ENCODE data around the gene PARP11. TPM values are rescaled to one million over a fixed set of nuclear protein-coding genes. Genes with fewer than 3 reads are reported as not detected.

The PARP11 gene
- total and polyA plus RNA-seq, 3 experiments from 2014 or later = 9.3 to 14.8 (median 12.4) TPM

DNA sequence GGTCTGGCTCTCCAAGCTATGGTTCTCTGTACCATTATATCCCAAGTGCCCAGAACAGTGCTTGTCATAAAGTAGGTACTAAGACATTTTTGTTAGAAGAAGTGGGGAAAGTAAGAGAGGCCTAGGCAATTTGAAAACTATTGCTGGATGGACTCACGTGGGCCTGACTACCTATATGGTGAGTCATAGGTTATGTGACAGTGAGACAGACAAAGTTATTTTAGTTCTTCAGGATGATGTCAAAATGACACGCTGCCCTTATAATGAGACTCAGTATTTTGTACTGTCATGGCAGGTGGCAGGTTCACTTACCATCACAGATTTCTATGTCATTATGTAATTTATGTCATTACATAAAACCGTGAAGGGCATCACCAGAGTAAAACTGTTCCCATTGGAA is 53.1 kb downstream of the PARP11 start:
- no peaks in the 10 kb centered on the region for H3K4me1 Mint-ChIP-seq
- H3K9me3 ChIP-seq (ENCODE audit: low read length) = no peaks in the 10 kb centered on the region
- H3K27me3 Mint-ChIP-seq = no peaks in the 10 kb centered on the region
- H3K4me3 ChIP-seq (ENCODE audit: low read length) = no peak overlapping the region
- no peak overlapping the region for H3K27ac ChIP-seq (ENCODE audit: low read depth, low read length)
- no peaks in the 10 kb centered on the region for H3K9me3 Mint-ChIP-seq
- ChIA-PET POLR2A (no interaction called here), CTCF (interaction anchor here (1.0 to 1.4 kb wide), 2 partner anchors 16 to 520 kb away, joined by 3 read pairs; no protein-coding TSS in a partner anchor)
- no peaks in the 10 kb centered on the region for H3K27me3 ChIP-seq (ENCODE audit: insufficient read depth, low read length, poor library complexity, severe bottlenecking)
- H3K36me3 Mint-ChIP-seq = peaks cover 3 to 48% (median 12%) of the 10 kb centered on the region in 3 donors
- no peak overlapping the region for H3K27ac Mint-ChIP-seq
- DNase-seq = no peak
- no peak overlapping the region for H3K4me3 Mint-ChIP-seq
- H3K4me1 ChIP-seq (ENCODE audit: insufficient read depth, low read length) = no peaks in the 10 kb centered on the region
- H3K36me3 ChIP-seq (ENCODE audit: insufficient read depth, low read length) = peaks cover 7% of the 10 kb centered on the region

DNA sequence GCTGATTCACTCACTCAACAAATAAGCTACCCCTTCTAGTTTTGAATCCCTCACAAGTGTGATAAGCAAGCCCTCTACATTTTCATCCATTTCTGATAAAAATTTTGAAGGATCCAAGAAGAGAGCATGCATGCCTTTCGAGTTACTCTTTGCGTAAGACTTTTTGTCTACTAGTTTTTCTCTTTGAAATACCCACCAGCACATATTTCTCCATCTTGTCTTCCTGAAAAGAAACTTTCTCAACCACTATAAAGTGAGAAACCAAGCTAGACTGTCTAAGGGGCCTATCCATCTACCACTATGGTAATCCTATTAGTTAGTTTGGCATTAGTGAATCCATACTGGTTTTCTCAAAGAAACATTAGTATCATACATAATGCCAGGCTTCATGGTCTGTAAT is 56.9 kb downstream of the PARP11 start:
- Mint-ChIP-seq H3K27ac (peak overlapping the region in 2 of 8 donors; percentile 3 to 19), H3K4me3 (no peak overlapping the region), H3K36me3 (peaks cover 3 to 50% (median 20%) of the 10 kb centered on the region in 3 donors), H3K4me1 (no peaks in the 10 kb centered on the region), H3K9me3 (no peaks in the 10 kb centered on the region), H3K27me3 (no peaks in the 10 kb centered on the region)
- Histone ChIP-seq H3K4me1 (ENCODE audit: insufficient read depth, low read length) (no peaks in the 10 kb centered on the region), H3K9me3 (ENCODE audit: low read length) (no peaks in the 10 kb centered on the region), H3K36me3 (ENCODE audit: insufficient read depth, low read length) (peaks cover 11% of the 10 kb centered on the region), H3K4me3 (ENCODE audit: low read length) (no peak overlapping the region), H3K27ac (ENCODE audit: low read depth, low read length) (no peak overlapping the region), H3K27me3 (ENCODE audit: insufficient read depth, low read length, poor library complexity, severe bottlenecking) (no peaks in the 10 kb centered on the region)
- CTCF ChIA-PET = interaction anchor here (1.7 kb wide), 1 partner anchor 12 kb away, joined by 4 read pairs; no protein-coding TSS in a partner anchor
- POLR2A ChIA-PET = no interaction called here
- no peak for DNase-seq

DNA sequence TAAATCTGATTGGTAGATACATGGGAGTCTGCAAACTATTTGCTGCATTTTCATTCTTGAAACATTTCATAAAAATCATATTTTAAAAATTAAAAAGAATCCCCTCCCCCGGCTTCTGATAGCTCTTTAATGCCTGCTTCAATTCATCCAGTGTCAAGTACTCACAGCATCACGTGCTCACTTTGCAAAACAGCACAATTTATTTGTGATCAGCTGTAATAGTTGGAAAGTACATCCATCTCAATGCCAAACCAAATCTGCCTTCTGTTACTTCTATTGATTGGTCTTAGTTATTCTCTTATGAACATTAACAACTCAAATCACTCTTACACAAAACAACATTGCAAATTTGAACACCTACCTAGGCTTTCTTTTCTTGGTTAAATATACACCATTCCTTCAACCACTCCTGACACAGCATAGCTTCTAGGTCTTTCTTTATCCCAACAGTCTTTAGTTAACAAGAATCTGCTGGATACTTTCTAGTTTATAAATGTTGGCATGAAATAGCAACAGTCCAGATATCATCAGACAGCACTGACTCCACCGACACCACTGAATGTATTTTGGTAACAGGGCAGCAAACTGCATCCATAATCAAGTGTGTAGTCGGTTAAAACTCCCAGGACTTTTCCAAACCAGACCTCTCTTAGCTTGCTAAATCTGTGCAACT is 58.0 kb downstream of the PARP11 start:
- H3K4me3 ChIP-seq (ENCODE audit: low read length) = no peak overlapping the region
- ChIA-PET POLR2A (no interaction called here), CTCF (no interaction called here)
- Mint-ChIP-seq H3K27me3 (no peaks in the 10 kb centered on the region), H3K27ac (peak overlapping the region in 1 of 8 donors; percentile 37), H3K9me3 (no peaks in the 10 kb centered on the region), H3K36me3 (peaks cover 0 to 49% (median 27%) of the 10 kb centered on the region in 3 donors), H3K4me3 (no peak overlapping the region), H3K4me1 (no peaks in the 10 kb centered on the region)
- H3K36me3 ChIP-seq (ENCODE audit: insufficient read depth, low read length) = peaks cover 8% of the 10 kb centered on the region
- H3K4me1 ChIP-seq (ENCODE audit: insufficient read depth, low read length) = no peaks in the 10 kb centered on the region
- no peak overlapping the region for H3K27ac ChIP-seq (ENCODE audit: low read depth, low read length)
- H3K9me3 ChIP-seq (ENCODE audit: low read length) = no peaks in the 10 kb centered on the region
- no peaks in the 10 kb centered on the region for H3K27me3 ChIP-seq (ENCODE audit: insufficient read depth, low read length, poor library complexity, severe bottlenecking)
- no peak for DNase-seq

DNA sequence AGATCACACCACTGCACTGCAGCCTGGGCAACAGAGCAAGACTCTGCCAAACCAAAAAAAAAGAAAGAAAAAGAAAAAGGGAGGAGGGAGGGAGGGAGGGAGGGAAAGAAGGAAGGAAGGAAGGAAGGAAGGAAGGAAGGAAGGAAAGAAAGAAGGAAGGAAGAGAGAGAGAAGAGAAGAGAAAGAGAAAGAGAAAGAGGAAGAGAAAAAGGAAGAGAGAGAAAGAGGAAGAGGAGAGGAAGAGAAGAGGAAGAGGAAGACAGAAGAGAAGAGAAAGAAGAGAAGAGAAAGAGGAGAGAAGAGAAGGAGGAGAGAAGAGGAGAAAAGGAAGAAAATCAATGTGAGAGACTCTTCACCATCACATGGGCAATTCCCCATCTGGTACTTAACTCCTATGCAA is 62.7 kb downstream of the PARP11 start:
- ChIA-PET POLR2A (no interaction called here), CTCF (interaction anchor here (10.0 kb wide), 1 partner anchor 511 kb away, joined by 120 read pairs; no protein-coding TSS in a partner anchor)
- Mint-ChIP-seq H3K4me1 (no peaks in the 10 kb centered on the region), H3K4me3 (no peak overlapping the region), H3K27ac (peak overlapping the region in 5 of 8 donors; percentile 12 to 58 (median 26)), H3K27me3 (peaks cover 0 to 1% of the 10 kb centered on the region in 2 donors), H3K9me3 (no peaks in the 10 kb centered on the region), H3K36me3 (peaks cover 0 to 75% (median 31%) of the 10 kb centered on the region in 3 donors)
- Histone ChIP-seq H3K27me3 (ENCODE audit: insufficient read depth, low read length, poor library complexity, severe bottlenecking) (no peaks in the 10 kb centered on the region), H3K4me3 (ENCODE audit: low read length) (no peak overlapping the region), H3K27ac (ENCODE audit: low read depth, low read length) (no peak overlapping the region), H3K4me1 (ENCODE audit: insufficient read depth, low read length) (no peaks in the 10 kb centered on the region), H3K9me3 (ENCODE audit: low read length) (no peaks in the 10 kb centered on the region), H3K36me3 (ENCODE audit: insufficient read depth, low read length) (peaks cover 4% of the 10 kb centered on the region)
- DNase-seq = no peak

DNA sequence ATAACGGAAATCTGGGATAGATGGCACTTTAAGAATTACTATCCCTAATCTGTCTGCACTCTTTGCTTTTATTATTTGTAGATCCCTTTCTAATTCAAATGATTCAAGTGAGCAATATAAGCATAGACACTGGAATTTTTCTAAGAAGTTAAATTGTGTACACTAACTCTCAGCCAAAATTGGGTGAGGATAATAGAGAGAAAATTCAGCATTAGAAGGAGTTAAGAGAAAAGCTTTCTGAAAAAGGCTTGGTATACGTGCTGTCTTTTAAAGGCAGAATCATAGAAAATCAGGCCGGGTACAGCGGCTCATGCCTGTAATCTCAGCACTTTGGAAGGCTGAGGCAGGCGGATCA is 63.2 kb downstream of the PARP11 start:
- H3K27me3 Mint-ChIP-seq = peaks cover 0 to 1% of the 10 kb centered on the region in 2 donors
- CTCF ChIA-PET = interaction anchor here (10.0 kb wide), 1 partner anchor 510 kb away, joined by 120 read pairs; no protein-coding TSS in a partner anchor
- H3K27ac ChIP-seq (ENCODE audit: low read depth, low read length) = no peak overlapping the region
- H3K4me3 ChIP-seq (ENCODE audit: low read length) = no peak overlapping the region
- peaks cover 4% of the 10 kb centered on the region for H3K36me3 ChIP-seq (ENCODE audit: insufficient read depth, low read length)
- peaks cover 0 to 73% (median 28%) of the 10 kb centered on the region in 3 donors for H3K36me3 Mint-ChIP-seq
- H3K27ac Mint-ChIP-seq = peak overlapping the region in 2 of 8 donors; percentile 9 to 26
- no peaks in the 10 kb centered on the region for H3K9me3 ChIP-seq (ENCODE audit: low read length)
- no peaks in the 10 kb centered on the region for H3K27me3 ChIP-seq (ENCODE audit: insufficient read depth, low read length, poor library complexity, severe bottlenecking)
- no peak for DNase-seq
- no peaks in the 10 kb centered on the region for H3K9me3 Mint-ChIP-seq
- no peak overlapping the region for H3K4me3 Mint-ChIP-seq
- no peaks in the 10 kb centered on the region for H3K4me1 Mint-ChIP-seq
- H3K4me1 ChIP-seq (ENCODE audit: insufficient read depth, low read length) = no peaks in the 10 kb centered on the region
- POLR2A ChIA-PET = no interaction called here

DNA sequence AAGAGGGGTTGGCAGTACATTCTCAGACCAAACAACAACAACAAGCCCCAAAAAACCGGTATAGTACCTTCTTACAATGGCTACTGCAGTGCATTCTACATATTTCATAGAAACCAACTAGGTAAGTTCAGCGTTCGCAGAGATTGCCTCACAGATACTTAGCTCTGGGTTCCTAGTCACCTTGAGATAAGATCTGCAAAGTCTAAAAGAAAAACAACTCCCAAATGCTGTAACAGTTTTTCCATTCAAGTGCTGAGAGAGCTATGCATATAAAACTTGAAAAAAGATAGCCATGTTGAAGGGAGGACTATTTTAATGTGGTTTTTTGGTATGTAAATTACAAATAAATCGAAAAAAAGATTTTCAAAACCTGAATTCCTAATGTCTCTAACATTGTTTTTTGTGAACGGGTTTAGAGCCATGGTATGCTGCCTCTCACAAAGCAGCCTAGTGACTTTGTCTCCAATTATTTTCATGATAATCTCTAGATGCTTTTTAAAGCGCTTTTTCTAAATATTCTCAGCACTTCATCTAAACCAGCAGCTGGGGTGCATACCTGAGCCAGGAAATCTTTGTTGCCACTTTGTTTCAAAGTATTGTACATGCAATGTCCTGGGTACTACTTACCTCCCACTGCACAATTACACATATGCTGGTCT is 63.7 kb downstream of the PARP11 start:
- no peaks in the 10 kb centered on the region for H3K4me1 ChIP-seq (ENCODE audit: insufficient read depth, low read length)
- no peaks in the 10 kb centered on the region for H3K9me3 Mint-ChIP-seq
- no peak for DNase-seq
- H3K36me3 Mint-ChIP-seq = peaks cover 0 to 73% (median 28%) of the 10 kb centered on the region in 3 donors
- no peak overlapping the region for H3K27ac ChIP-seq (ENCODE audit: low read depth, low read length)
- no peak overlapping the region for H3K4me3 ChIP-seq (ENCODE audit: low read length)
- peaks cover 3% of the 10 kb centered on the region for H3K36me3 ChIP-seq (ENCODE audit: insufficient read depth, low read length)
- no peaks in the 10 kb centered on the region for H3K27me3 ChIP-seq (ENCODE audit: insufficient read depth, low read length, poor library complexity, severe bottlenecking)
- peaks cover 0 to 1% of the 10 kb centered on the region in 2 donors for H3K27me3 Mint-ChIP-seq
- peak overlapping the region in 1 of 8 donors; percentile 9 for H3K27ac Mint-ChIP-seq
- ChIA-PET CTCF (interaction anchor here (10.0 kb wide), 1 partner anchor 510 kb away, joined by 120 read pairs; no protein-coding TSS in a partner anchor), POLR2A (no interaction called here)
- H3K9me3 ChIP-seq (ENCODE audit: low read length) = no peaks in the 10 kb centered on the region
- H3K4me1 Mint-ChIP-seq = no peaks in the 10 kb centered on the region
- H3K4me3 Mint-ChIP-seq = no peak overlapping the region

DNA sequence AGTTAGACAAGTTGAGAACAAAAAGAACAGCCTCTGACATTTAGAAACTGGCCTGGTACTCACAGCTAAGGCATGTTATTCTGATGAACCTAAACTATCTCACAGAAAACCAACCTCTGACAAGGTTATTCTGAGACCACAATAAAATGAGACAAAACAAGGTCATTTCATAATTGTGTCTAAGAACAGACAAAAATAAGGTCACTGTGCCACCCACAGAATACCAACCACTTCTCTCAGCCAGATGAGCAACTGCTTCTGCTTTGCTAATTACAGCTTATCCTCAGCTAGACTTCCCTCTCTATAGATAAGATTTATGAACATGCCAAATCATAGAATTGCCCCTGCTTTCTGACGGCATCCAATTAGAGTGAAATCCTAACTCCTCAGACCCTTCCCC is 68.1 kb downstream of the PARP11 start:
- peak overlapping the region in 2 of 8 donors; percentile 19 to 43 for H3K27ac Mint-ChIP-seq
- no peaks in the 10 kb centered on the region for H3K4me1 Mint-ChIP-seq
- peaks cover 0 to 3% of the 10 kb centered on the region in 2 donors for H3K27me3 Mint-ChIP-seq
- H3K9me3 Mint-ChIP-seq = no peaks in the 10 kb centered on the region
- no peak overlapping the region for H3K4me3 Mint-ChIP-seq
- H3K36me3 Mint-ChIP-seq = peaks cover 0 to 62% (median 14%) of the 10 kb centered on the region in 3 donors
- Histone ChIP-seq H3K9me3 (ENCODE audit: low read length) (no peaks in the 10 kb centered on the region), H3K36me3 (ENCODE audit: insufficient read depth, low read length) (no peaks in the 10 kb centered on the region), H3K27ac (ENCODE audit: low read depth, low read length) (no peak overlapping the region), H3K4me3 (ENCODE audit: low read length) (no peak overlapping the region), H3K4me1 (ENCODE audit: insufficient read depth, low read length) (no peaks in the 10 kb centered on the region), H3K27me3 (ENCODE audit: insufficient read depth, low read length, poor library complexity, severe bottlenecking) (no peaks in the 10 kb centered on the region)
- CTCF ChIA-PET = interaction anchor here (0.7 to 10.0 kb wide), 6 partner anchors 9 to 506 kb away, joined by 3 to 120 read pairs (median 5); no protein-coding TSS in a partner anchor
- POLR2A ChIA-PET = no interaction called here
- DNase-seq = no peak

DNA sequence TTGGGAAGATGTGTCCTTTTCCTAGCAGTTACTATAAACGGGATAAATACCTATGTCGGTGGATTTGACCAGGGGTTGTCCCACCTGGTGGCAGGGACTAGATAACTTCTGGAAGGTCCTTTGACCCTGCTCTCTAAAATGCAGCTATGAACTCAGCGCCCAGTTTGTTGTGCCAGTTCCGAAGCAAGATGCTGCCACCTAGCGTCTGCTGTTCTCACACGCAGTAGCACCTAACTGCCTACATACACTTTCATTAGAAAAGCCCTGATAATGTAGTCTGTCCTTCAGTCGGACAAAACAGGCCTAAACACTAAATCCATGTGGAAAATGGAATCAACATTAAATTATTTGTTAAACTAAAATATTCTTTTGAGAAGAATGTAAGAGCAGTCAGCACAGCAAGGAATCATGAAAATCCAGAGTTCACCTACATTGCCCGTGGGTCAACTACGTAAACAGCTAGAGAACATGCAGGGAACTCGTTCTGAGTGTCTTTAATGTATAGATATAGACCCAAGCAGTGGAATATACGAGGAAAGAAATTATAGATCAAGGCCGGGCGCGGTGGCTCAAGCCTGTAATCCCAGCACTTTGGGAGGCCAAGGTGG is 69.2 kb downstream of the PARP11 start:
- no peaks in the 10 kb centered on the region for H3K4me1 ChIP-seq (ENCODE audit: insufficient read depth, low read length)
- Mint-ChIP-seq H3K27me3 (peaks cover 0 to 3% of the 10 kb centered on the region in 2 donors), H3K36me3 (peaks cover 0 to 58% (median 14%) of the 10 kb centered on the region in 3 donors), H3K4me1 (no peaks in the 10 kb centered on the region), H3K9me3 (no peaks in the 10 kb centered on the region), H3K27ac (no peak overlapping the region), H3K4me3 (no peak overlapping the region)
- no peaks in the 10 kb centered on the region for H3K36me3 ChIP-seq (ENCODE audit: insufficient read depth, low read length)
- H3K27me3 ChIP-seq (ENCODE audit: insufficient read depth, low read length, poor library complexity, severe bottlenecking) = no peaks in the 10 kb centered on the region
- ChIA-PET CTCF (interaction anchor here (0.6 to 10.0 kb wide), 20 partner anchors 13 to 566 kb away, joined by 3 to 120 read pairs (median 4); no protein-coding TSS in a partner anchor), POLR2A (interaction anchor here (0.8 kb wide), 1 partner anchor 504 kb away, joined by 3 read pairs; no protein-coding TSS in a partner anchor)
- H3K9me3 ChIP-seq (ENCODE audit: low read length) = no peaks in the 10 kb centered on the region
- no peak overlapping the region for H3K27ac ChIP-seq (ENCODE audit: low read depth, low read length)
- no peak overlapping the region for H3K4me3 ChIP-seq (ENCODE audit: low read length)
- DNase-seq = peak; percentile 40 to 78 (median 52)

Data from CD8-positive, alpha-beta memory T cell (primary cell).